Stimulated activated CD4-positive, alpha-beta T cell treated with anti-CD3 and anti-CD28 coated beads, Interleukin-1b, Interleukin-23, amount 100 ng/mL, for 24 hours (primary cell): ENCODE measurements around the gene PLCG2.

Source experiments
- DNase-seq, 4 experiments: peaks; one replicate each; pipeline ENCODE4 v3.0.0-alpha.2; 2020; ENCODE audit warnings: low read depth in 4 of 4, low spot score in 1 of 4

The PLCG2 gene

DNA sequence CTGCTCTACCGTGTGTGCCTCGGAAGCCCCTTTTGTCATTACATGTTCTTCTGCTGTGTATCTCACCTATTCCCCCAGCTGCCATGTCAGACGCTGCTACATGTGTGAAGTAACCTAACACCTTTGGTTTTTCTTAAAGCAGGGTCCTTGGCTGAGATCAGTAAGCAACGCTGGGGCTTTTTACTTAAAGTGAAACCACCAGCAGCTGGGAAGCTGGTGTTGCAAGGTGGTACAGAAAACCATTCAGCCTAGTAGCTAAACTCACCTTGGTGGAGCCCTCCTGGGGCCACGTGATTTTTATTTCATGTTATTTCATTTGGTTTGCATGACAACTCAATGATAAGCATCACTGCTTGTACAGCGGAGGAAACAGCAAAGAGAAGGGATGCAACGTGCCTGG, 62.6 kb downstream of the PLCG2 start:
- no peak for DNase-seq

DNA sequence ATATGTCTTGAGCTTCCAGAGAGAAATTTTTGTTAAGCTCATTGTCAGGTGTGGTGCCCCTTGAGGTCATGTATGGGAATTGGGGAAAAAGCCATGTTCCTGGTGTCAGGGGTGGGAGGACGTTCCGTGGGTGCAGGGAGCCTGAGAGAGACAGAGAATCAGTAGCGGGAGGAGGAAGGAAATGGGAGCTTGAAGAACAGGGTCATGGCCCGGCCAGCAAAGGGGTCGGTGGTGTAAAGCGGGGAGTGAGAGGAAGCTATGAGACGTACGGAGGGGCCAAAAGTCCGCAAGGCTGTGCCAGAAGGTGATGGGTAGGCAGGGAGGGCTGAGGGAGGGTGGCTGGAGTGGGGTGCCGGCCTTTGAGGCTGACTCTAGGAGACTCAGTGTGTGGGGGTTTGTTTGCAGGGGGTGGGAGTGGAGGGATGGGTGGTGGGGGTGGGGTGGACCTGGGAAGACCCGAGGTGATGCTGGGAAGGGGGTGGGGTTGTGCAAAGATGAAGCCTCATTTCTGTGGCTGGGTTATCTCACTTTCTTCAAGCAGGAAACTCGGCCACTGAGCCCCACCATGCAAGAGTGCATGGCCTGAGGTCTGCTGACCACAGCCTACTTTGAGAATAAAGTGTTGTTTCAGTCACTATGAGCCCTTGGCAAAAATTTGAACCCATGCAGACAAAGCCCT, 63.6 kb downstream of the PLCG2 start:
- no peak for DNase-seq

DNA sequence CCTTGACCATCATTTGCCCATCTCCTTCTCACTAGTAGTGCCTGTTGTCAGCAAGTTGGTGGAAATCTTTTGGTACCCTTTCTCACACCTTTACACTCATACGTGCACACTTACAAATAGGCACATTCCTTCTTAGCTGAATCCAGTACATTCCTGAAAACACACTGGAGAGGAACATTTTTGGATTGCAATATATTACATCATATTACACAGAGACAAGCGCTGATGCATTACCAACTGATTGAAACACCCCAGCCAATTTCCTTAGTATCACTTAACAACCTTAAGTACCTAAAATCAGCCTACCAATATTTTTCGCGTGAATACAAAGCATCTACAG, 64.1 kb downstream of the PLCG2 start:
- DNase-seq, result no peak

DNA sequence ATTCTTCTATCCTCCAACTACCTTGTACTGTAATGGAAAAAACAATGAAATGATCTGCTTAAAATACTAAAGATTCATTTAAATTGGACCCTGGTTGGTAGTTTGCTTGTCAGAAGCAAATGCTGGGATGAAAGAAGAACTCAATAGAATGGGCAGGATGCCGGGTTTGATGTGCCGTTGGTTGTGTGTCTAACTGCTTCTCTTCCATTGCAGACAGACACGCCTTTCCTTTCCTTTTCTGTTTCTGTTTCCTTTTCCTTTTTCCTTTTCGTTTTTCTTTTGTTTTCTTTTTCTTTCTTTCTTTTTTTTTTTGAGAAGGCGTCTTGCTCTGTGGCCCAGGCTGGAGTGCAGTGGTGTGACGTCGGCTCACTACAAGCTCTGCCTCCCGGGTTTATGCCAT, 64.6 kb downstream of the PLCG2 start:
- DNase-seq, result no peak

DNA sequence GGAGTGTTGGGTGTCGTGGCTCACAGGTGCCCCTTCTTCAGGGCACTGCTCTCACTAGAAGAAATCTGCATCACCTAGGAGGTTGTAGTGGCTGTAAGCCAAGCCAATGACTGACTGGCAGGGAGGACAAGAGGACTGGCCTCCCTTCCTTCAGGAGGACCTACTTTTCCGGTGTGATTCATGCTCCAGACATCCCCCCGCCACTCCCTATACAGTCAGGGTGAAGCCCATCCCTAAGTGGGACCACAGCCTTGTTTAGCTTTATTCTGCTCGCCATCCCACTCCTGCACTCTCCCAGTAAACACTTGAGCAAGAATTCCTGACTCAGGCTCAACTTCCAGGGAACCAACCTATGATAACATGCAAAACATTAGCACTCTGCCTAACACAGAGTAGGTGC, 67.0 kb downstream of the PLCG2 start:
- DNase-seq, result no peak

DNA sequence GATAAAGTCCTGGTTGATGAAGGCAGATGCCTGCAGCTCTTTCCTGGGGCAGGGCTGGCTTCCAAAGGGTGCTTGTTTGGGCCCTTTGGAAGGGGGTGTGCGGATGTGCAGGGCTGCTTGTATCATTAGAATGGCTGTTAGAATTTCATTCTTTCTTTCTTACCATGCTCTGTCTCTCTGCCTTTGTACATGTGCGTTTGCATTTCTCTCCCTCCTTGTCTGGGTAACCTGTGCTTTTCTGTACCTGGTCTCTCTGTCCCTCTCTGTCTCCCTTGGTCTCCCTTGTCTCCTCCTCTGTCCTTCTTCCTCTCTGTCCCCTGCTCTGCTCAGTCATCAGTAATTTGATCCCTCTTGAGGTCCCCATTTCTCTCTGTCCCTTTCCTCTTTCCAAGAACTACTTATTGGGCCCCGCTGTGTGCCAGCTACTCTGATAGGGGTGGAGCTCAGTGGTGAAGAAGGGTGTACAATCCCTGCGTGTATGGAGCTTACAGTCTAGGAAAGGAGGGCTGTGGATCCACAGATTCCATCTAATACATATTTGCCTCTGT, 69.3 kb downstream of the PLCG2 start:
- no peak for DNase-seq

DNA sequence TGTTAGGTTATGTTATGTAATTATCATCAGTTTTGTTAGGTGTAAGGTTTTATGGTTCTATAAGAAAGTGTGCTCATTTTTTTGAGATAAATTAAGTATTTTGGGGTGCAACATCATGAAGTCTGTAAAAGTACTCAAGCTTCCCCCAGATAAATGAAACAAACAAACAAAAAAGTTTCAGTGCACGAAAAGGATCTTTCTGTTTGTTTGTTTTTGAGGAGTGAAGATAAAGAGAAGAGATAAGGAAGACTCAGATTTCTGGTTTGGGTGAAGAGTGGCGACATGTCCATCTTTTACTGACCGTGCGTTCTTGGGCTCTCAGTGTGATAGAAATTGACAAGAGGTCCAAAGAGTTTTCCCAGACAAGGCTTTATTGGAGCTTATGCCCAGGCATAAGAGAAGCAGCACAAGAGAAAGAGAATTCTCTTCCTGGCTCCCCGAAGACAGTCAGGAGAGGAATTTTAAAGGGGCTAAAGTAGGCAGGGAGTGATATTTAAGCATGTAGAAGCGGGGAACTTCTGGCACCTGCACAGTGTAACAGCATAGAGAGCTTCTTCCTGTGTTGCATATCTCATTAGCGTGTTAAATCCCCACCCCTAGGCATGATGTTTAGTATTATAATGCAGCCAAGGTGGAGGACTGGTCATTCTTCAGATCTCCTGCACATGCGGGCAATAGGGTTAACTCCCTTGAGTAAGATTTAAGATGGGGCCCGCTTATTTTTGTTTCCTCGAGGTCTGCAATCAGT, 71.3 kb downstream of the PLCG2 start:
- DNase-seq, result no peak

DNA sequence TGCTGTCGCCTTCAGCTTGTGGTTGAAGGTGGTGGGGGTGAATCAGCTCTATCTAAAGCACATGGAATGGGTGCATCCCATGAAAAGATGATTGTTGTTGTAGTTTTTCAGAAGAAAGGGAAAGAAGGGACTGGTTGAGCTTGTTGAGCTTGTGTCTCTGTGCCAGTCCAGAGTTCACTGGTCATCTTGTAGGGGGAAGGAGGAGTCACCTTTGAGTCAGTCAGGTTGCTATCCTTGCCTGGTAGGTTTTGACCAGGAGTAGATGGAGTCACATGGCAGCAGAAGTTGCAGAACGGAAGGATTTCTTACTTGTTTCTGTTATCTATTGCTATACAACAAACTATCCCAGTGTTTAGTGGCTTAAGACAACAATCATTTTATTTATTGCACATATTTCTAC, 73.3 kb downstream of the PLCG2 start:
- DNase-seq, result no peak

DNA sequence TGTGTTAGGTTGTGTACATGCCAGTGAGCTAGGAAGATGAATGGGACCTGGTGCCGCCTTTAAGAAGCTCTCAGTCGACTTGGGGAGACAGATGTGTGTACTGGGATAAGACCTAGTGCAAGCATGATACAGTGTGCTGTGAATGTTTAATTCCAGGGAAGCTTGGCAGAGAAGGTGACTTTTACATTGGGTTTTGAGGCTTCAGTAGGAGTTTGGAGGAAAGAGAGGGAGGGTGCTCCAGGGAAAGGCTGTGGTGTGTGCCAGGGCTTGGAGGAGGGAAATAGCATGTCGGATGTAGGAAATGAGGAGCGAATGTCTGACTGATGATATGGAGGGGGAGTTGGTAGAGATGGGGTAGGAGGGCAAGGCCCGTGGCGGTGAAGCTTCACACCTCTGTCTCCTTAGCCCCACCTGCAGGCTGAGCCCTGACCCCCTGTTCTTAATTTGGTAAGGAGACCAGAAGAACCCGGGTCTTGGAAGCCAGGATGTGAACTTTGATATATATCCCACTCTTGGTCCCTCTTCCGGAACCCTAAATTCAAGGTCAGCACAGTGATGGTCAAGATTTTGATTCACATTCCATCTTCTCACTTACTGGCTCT, 76.6 kb downstream of the PLCG2 start:
- DNase-seq, result no peak

DNA sequence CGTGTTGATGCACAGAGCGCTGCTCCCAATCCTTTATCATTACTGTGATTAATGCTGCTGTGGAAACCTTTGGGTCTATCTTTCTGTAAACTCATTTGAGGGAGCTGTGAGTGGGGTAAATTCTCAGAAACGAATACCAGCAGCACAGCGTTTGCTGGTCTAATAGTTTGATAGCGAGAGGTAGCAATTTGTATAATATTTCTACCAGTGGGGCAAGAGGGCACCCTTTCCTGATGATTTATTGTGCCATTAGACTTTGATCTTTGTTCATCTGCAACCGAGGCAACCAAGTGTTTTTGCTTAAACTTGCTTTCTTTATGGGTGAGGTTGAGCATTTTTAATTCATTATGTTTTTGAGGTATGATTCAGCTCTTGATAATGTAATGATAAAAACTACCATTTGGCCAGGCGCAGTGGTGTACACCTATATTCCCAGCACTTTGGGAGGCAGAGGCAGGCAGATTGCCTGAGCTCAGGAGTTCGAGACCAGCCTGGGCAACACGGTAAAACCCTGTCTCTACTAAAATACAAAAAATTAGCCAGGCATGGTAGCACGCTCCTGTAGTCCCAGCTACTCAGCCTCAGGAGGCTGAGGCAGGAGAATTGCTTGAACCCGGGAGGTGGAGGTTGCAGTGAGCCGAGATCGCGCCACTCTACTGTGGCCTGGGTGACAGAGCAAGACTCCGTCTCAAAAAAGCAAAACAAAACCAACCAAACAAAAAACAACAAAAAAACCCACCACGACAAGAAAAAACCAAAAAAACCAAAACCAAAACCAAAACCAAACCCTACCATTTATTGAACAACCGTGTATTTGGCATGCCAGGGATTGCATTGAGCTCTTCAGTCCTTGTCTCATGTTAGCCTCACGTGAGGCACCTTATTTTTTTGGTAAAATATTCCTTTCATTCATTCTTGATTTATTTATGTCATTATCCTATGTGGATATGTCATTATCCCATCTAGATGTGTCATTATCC, 81.5 kb downstream of the PLCG2 start:
- no peak for DNase-seq

DNA sequence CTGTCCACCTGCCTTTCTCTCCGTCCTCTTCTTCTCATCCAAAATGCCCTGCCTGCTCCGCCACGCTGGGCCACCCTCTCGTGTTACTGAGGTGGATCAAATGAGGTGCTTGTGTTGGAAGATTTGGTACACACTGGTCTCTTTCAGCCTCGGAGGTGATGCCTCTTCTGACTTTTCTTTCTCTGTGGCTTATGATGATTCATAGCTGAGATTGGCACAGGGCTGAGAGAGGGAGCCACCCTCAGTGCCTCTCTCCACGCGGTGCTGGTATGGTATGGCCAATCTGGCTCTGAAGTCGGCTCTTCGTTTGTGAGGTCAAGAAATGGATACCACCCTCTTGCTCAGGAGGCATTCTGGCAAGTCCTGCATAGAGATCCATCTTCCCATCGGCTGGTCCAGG, 82.4 kb downstream of the PLCG2 start:
- no peak for DNase-seq

DNA sequence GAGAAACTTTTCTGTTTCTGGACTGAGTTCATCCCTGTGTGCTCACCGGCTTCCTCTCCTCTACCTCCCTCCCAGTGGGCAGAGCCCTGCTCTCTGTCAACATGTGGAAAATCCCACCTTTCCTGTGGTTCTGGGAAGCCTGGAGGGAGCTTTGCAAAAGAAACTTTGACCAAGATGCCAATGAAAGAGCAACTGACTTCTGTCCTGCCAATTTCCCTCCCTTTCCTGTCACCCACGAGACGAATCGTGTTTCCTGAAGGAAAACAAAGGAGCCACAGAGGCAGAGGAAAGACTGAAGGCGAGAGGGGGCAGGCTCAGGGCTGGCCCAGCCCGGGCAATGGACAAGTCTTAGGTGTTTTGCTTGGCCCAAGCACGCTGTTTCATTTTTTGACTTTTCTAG, 82.8 kb downstream of the PLCG2 start:
- DNase-seq, result no peak

DNA sequence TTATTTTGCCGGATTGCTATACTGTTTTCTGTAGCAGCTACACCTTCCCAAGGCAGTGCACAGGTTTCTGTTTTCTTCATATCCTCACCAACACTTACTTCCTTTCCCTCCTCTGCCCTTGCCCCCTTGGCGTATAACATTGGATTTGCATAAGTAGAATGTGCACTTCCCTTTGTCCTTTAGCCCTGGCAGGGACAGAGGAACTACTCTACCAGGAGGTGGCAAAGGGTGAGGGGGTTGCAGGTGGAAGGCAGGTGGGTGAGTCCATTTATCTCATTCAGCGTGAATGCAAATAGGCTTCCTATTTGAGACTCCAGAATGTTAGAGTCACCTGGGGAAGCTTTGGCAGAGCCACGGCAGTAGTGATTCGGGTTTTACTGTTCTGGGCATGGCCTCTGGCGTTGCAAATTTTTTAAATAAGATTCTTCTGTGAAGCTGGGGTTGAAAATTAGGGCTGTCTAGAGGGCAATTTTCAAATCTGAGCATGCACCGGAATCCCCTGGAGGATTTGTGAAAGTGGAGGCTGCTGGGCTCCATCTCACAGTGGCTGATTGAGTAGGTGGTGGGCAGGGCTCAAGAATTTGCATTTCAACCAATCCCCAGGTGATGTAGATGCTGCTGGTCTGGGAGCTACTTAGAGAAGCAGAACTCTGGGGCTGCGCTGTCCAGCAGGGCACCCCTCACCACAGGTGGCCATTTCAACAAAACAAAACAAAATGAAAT, 84.7 kb downstream of the PLCG2 start:
- DNase-seq, result no peak

DNA sequence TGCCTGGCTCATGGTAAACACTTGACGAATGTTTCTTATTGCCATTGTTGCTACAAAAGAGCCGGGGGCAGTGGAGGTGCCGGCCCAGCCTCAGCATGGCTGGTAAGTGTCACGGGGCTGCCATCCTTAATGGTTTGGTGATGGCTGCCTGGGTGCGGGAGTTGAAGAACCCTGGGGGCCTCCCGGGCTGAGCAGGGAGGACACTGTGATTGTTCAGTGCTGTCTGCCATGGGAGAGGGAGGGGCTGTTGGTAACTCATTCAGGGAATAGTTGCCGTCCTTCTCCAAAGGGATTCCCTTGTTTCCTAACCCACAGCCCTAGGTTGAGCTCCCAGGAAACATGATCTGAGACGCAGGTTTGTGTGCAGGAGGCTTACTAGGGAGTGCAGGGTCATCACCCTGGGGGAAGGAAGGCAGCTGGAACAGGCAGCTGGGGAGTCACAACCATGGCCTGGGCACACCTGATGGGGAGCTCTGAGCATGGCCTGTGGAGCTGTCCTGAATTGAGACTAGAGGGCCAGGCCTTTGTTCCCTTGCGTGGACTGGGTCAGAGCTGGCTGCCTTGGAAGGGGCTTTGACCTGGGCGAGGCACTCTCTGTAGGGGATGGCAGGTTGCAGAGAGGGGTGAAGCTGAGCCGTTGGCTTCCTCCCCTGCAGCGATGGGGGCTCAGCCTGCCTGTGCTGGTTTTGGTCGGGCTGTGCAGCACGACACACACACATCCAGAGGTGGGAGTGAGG, 85.7 kb downstream of the PLCG2 start:
- no peak for DNase-seq

DNA sequence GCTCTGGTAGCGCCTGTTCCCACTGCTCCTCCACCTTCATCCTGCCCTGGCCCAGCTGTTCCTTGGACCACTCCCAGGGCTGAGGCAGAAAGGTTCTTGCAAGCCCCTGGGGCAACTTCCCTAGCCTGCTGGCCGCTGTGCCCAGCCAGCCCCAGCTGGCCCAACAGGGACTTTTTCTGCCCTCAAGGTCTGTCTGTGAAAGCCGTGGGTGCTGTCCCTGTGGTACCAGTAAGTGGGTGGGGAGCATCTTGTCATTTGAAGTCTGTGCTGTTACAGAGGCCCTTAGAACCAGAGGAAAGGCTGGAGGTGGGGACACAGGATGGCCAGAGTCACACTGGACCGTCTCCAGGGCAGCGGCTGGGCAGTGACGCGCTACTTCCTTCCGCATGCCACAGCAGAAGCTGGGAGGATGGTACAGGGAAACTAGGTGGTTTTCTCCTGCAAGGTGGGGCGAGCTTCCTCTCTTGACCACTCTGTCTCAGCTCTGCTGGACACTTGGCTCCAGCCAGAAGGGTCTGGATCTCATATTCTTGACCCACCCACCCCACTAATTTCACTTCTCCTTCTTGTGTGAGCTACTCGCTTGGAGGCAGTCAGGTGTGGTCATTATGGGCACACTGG, 87.8 kb downstream of the PLCG2 start:
- no peak for DNase-seq

DNA sequence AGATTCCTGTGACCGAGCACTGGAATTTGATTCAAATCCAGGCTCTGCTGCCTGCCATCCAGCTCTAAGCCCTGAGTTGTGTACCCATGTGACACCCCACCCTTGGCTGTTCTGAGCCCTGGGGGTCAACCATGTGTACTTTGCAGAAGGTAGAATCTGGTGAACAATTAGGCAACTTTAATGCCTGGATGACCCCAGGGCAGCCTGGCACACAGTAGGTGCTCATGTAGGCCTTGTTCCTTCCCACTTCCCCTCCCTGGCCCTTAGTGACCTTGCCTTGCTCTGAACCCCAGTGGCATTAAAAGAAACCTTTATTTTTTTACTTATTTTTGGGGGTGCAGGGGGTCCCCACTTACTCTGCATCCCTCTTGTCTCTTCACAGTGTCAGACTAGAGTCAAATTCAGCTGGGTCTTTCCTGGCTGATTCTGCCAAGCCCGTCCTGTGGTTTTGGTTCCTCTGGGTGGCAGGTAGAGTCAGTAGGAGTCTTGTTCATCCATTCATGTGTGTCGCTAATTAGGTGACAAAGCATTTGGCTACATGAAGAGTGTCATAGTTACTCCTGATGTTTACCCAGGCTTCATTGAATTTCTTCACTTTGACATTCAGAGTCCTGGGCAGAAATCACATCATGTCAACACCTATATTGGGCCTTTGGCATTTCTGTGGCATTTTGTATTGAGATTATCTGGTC, 89.1 kb downstream of the PLCG2 start:
- DNase-seq, result no peak

DNA sequence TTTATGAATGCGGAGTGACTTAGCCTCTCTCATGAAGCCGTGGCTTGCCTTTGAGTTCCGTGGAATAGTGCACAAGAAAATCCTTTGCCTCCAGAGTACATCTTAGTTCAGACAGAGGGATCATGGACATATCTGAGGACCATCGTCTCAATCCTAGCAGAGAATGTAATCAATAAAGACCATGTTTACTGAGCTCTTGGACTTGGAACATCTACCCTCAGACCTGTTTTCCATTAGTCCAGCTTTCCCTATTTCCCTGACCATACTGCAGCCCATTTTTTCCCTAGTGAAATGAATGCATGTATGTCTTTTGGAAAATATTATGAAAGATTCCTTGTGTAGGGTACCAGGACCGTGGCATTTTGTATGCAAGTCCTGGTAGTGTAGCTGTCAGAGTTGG, 90.2 kb downstream of the PLCG2 start:
- DNase-seq, result no peak

DNA sequence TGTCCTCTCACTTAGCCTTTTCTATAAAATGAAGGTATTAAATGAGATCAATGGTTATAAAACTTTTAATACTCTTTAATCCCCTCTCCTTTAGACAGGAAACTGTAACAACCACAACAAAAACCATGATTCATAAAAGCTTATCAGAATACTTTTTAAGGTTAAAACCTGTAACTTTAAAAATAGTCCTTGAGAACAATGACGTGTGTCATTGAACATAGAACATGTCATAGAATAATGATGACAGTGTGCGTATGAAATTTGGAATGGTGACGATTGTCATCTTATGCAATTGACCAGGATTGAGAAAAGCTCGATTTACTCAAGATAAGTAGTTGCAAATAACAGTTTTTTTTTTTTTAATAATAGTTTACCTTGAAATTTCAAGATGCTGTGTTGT, 94.1 kb downstream of the PLCG2 start:
- DNase-seq, result no peak
